K562 (cell line): ENCODE measurements around the gene PRKAR2B. TPM values are rescaled to one million over a fixed set of nuclear protein-coding genes. Genes with fewer than 3 reads are reported as not detected.

Experiments
- CC2D1A ChIP-seq: fragments of 450-650 bp; IDR thresholded peaks from 2 replicates; pipeline ENCODE4 v1.6.1; 2017; ENCODE audit warnings: mild to moderate bottlenecking
- CREBBP ChIP-seq: IDR thresholded peaks from one replicate; pipeline ENCODE4 v1.6.1; 2012; ENCODE audit warnings: low read depth, mild to moderate bottlenecking, control low read depth, inconsistent platforms, low read length
- DACH1 ChIP-seq: fragments of 450-650 bp; IDR thresholded peaks from 2 replicates; pipeline ENCODE4 v1.6.1; 2018; ENCODE audit not compliant: partially characterized antibody
- ELF2 ChIP-seq: fragments of 250-450 bp; sonication (Bioruptor Pico); IDR thresholded peaks from 2 replicates; pipeline ENCODE4 v1.5.0; 2021; ENCODE audit warnings: mild to moderate bottlenecking
- IRF2 ChIP-seq: sonication (generic); formaldehyde crosslinking; IDR thresholded peaks from 2 replicates; pipeline ENCODE4 v1.8.1; 2022; ENCODE audit warnings: mild to moderate bottlenecking, missing genetic modification reagents
- JUND ChIP-seq, 2 experiments: IDR thresholded peaks; 2 replicates in 1 of 2; 3 replicates in 1 of 2; pipeline ENCODE4 v1.6.1; 2011; ENCODE audit warnings: borderline replicate concordance in 2 of 2, low read depth in 2 of 2, low read length in 2 of 2, improper control_type of control experiment in 1 of 2, missing biosample characterization in 1 of 2, missing genetic modification characterization in 1 of 2, missing genetic modification reagents in 1 of 2
- MBD2 ChIP-seq: sonication (generic); IDR thresholded peaks from 2 replicates; pipeline ENCODE4 v1.6.1; 2016; ENCODE audit warnings: low read depth, borderline replicate concordance
- NONO ChIP-seq, 2 experiments: fragments of 200-400 bp in 1 of 2; fragments of 450-650 bp in 1 of 2; formaldehyde crosslinking in 1 of 2; IDR thresholded peaks; 2 replicates each; pipeline ENCODE4 v1.6.1; 2017; ENCODE audit warnings: low read depth in 2 of 2, mild to moderate bottlenecking in 2 of 2, moderate library complexity in 2 of 2, low read length in 1 of 2
- POLR2AphosphoS2 ChIP-seq: IDR thresholded peaks from 2 replicates; pipeline ENCODE4 v1.6.1; 2012; ENCODE audit warnings: low read length, improper control_type of control experiment
- RBM39 ChIP-seq: fragments of 200-400 bp; formaldehyde crosslinking; optimal IDR thresholded peaks from 2 replicates; pipeline ENCODE3; 2018; ENCODE audit warnings: low read depth, low read length
- RNF2 ChIP-seq: sonication (generic); IDR thresholded peaks from 2 replicates; pipeline ENCODE4 v1.6.1; 2016
- SIN3B ChIP-seq: fragments of 450-650 bp; IDR thresholded peaks from 2 replicates; pipeline ENCODE4 v1.6.1; 2017; ENCODE audit warnings: low read depth, mild to moderate bottlenecking, moderate library complexity
- SOX6 ChIP-seq: fragments of 450-650 bp; IDR thresholded peaks from 2 replicates; pipeline ENCODE4 v1.6.1; 2014; ENCODE audit warnings: mild to moderate bottlenecking
- SREBF1 ChIP-seq: fragments of 150-350 bp; IDR thresholded peaks from 2 replicates; pipeline ENCODE4 v1.6.1; 2014; ENCODE audit warnings: antibody characterized with exemption, low read depth, low read length, borderline replicate concordance
- TAL1 ChIP-seq: fragments of 450-650 bp; IDR thresholded peaks from 2 replicates; pipeline ENCODE4 v1.6.1; 2016; ENCODE audit warnings: mild to moderate bottlenecking
- TCF7L2 ChIP-seq: fragments of 150-350 bp; IDR thresholded peaks from 2 replicates; pipeline ENCODE4 v1.6.1; 2016; ENCODE audit warnings: low read depth, mild to moderate bottlenecking, low read length, moderate library complexity
- XRCC5 ChIP-seq: fragments of 200-400 bp; formaldehyde crosslinking; IDR thresholded peaks from 2 replicates; pipeline ENCODE4 v1.6.1; 2017; ENCODE audit warnings: low read depth, mild to moderate bottlenecking, low read length
- ZNF408 ChIP-seq: fragments of 250-450 bp; sonication (Bioruptor Pico); IDR thresholded peaks from 2 replicates; pipeline ENCODE4 v1.4.0; 2020; ENCODE audit warnings: low read depth, mild to moderate bottlenecking, moderate library complexity
- polyA plus RNA-seq, 8 experiments: library from polyadenylated mRNA; depleted of rRNA in 4 of 8; stranded (reverse) in 5 of 8; unstranded in 3 of 8; fragments of >200 nt; fragmentation: Nextera tagmentation in 2 of 8; fragmentation: Illumina TruSeq in 1 of 8; extraction: Ambion mirVana in 2 of 8; extraction: Trizol in 1 of 8; gene quantifications; 2 replicates each; pipeline versions ENCODE4 v1.2.1 to v1.2.3, GENCODE V29; 2011 to 2014; ENCODE audit warnings: inconsistent platforms in 1 of 8, missing spikeins in 1 of 8
- total RNA-seq, 7 experiments: library from RNA; depleted of rRNA in 6 of 7; stranded (reverse); fragments of >200 nt in 6 of 7; fragmentation: Illumina TruSeq in 2 of 7; extraction: Trizol in 2 of 7; gene quantifications; 2 replicates each; pipeline versions ENCODE4 v1.2.1 to v1.2.3, GENCODE V29; 2011 to 2021; ENCODE audit warnings: low replicate concordance in 1 of 7
- TF ChIP-seq, protein P1 (sequence below): IDR thresholded peaks from 3 replicates; pipeline ENCODE4 v1.6.1; 2011; ENCODE audit warnings: borderline replicate concordance, mild to moderate bottlenecking, moderate library complexity; ENCODE audit not compliant: insufficient read length; ENCODE audit errors: extremely low read depth
- TF ChIP-seq, protein P2 (sequence below): fragments of 450-650 bp; IDR thresholded peaks from 2 replicates; pipeline ENCODE4 v1.7.1; 2018; ENCODE audit warnings: mild to moderate bottlenecking, low read depth; ENCODE audit not compliant: partially characterized antibody
- TF ChIP-seq, protein P3 (sequence below): fragments of 250-450 bp; sonication (Bioruptor Pico); IDR thresholded peaks from 2 replicates; pipeline ENCODE4 v1.8.0; 2022; ENCODE audit warnings: inconsistent platforms, mild to moderate bottlenecking, moderate library complexity, borderline replicate concordance
- TF ChIP-seq, protein P4 (sequence below): fragments of 450-650 bp; IDR thresholded peaks from 2 replicates; pipeline ENCODE4 v1.6.1; 2016

Gene PRKAR2B
- total and polyA plus RNA-seq, 9 of the 15 experiments (the other 6 are each of a cell fraction or from before 2014, with no cell fraction given), result 59.0 to 173 (median 129) TPM

DNA sequence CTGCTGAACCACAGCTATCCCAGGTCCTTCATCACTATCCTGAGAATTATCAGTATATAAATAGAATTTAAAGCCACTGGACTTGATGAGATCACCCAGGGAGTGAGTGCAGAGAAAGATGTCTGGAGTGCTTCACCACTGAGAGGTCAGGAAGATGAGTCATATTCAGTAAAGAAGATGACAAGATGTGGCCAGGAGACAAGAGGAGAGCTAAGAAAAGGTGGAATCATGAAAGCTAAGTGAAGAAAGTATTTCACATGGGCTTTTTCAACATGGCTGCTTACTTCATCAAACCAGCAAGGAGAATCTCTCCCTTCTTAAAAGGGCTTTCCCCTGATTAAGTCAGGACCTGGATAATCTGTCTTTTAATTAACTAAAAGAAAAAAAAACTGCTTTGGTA lies 9.1 kb upstream of the PRKAR2B start (continued):
- TF ChIP-seq, protein P1, sequence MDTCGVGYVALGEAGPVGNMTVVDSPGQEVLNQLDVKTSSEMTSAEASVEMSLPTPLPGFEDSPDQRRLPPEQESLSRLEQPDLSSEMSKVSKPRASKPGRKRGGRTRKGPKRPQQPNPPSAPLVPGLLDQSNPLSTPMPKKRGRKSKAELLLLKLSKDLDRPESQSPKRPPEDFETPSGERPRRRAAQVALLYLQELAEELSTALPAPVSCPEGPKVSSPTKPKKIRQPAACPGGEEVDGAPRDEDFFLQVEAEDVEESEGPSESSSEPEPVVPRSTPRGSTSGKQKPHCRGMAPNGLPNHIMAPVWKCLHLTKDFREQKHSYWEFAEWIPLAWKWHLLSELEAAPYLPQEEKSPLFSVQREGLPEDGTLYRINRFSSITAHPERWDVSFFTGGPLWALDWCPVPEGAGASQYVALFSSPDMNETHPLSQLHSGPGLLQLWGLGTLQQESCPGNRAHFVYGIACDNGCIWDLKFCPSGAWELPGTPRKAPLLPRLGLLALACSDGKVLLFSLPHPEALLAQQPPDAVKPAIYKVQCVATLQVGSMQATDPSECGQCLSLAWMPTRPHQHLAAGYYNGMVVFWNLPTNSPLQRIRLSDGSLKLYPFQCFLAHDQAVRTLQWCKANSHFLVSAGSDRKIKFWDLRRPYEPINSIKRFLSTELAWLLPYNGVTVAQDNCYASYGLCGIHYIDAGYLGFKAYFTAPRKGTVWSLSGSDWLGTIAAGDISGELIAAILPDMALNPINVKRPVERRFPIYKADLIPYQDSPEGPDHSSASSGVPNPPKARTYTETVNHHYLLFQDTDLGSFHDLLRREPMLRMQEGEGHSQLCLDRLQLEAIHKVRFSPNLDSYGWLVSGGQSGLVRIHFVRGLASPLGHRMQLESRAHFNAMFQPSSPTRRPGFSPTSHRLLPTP, result no peak
- TF ChIP-seq JUND (IDR thresholded peaks at IDR 0.05; ENCODE audit: borderline replicate concordance, low read depth, low read length) (peak; percentile 100), JUND (tag; IDR thresholded peaks at IDR 0.05; ENCODE audit: borderline replicate concordance, low read depth, low read length) (peak; percentile 99), TCF7L2 (no peak), RNF2 (peak; percentile 76; the same call in 1 of the 2 replicates), NONO (IDR thresholded peaks at IDR 0.05; ENCODE audit: low read depth in 2 of 2, low read length in 1 of 2) (no peak), DACH1 (no peak), ELF2 (CRISPR knock-in tag) (no peak), CREBBP (no peak), SIN3B (no peak), SOX6 (peak; percentile 83), ZNF408 (CRISPR knock-in tag) (no peak), POLR2AphosphoS2 (no peak), MBD2 (peak; percentile 33; the same call in 1 of the 2 replicates), CC2D1A (no peak), RBM39 (no peak), XRCC5 (no peak), IRF2 (CRISPR knock-in tag) (no peak), TAL1 (peak; percentile 73), SREBF1 (no peak)
- TF ChIP-seq, protein P2, sequence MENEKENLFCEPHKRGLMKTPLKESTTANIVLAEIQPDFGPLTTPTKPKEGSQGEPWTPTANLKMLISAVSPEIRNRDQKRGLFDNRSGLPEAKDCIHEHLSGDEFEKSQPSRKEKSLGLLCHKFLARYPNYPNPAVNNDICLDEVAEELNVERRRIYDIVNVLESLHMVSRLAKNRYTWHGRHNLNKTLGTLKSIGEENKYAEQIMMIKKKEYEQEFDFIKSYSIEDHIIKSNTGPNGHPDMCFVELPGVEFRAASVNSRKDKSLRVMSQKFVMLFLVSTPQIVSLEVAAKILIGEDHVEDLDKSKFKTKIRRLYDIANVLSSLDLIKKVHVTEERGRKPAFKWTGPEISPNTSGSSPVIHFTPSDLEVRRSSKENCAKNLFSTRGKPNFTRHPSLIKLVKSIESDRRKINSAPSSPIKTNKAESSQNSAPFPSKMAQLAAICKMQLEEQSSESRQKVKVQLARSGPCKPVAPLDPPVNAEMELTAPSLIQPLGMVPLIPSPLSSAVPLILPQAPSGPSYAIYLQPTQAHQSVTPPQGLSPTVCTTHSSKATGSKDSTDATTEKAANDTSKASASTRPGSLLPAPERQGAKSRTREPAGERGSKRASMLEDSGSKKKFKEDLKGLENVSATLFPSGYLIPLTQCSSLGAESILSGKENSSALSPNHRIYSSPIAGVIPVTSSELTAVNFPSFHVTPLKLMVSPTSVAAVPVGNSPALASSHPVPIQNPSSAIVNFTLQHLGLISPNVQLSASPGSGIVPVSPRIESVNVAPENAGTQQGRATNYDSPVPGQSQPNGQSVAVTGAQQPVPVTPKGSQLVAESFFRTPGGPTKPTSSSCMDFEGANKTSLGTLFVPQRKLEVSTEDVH, result peak; percentile 59
- TF ChIP-seq, protein P3, sequence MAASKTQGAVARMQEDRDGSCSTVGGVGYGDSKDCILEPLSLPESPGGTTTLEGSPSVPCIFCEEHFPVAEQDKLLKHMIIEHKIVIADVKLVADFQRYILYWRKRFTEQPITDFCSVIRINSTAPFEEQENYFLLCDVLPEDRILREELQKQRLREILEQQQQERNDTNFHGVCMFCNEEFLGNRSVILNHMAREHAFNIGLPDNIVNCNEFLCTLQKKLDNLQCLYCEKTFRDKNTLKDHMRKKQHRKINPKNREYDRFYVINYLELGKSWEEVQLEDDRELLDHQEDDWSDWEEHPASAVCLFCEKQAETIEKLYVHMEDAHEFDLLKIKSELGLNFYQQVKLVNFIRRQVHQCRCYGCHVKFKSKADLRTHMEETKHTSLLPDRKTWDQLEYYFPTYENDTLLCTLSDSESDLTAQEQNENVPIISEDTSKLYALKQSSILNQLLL (CRISPR knock-in tag), result no peak
- TF ChIP-seq, protein P4, sequence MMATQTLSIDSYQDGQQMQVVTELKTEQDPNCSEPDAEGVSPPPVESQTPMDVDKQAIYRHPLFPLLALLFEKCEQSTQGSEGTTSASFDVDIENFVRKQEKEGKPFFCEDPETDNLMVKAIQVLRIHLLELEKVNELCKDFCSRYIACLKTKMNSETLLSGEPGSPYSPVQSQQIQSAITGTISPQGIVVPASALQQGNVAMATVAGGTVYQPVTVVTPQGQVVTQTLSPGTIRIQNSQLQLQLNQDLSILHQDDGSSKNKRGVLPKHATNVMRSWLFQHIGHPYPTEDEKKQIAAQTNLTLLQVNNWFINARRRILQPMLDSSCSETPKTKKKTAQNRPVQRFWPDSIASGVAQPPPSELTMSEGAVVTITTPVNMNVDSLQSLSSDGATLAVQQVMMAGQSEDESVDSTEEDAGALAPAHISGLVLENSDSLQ, result peak; percentile 76
